GM18868 (cell line): Measurements from ENCODE around the gene TMPRSS13.

Experiments
- ATAC-seq: cut with Tn5 transposase; IDR thresholded peaks from one replicate; pipeline ENCODE4 v1.9.1; 2021; ENCODE audit warnings: mild to moderate bottlenecking, moderate library complexity; ENCODE audit not compliant: unreplicated experiment

TMPRSS13 gene

DNA sequence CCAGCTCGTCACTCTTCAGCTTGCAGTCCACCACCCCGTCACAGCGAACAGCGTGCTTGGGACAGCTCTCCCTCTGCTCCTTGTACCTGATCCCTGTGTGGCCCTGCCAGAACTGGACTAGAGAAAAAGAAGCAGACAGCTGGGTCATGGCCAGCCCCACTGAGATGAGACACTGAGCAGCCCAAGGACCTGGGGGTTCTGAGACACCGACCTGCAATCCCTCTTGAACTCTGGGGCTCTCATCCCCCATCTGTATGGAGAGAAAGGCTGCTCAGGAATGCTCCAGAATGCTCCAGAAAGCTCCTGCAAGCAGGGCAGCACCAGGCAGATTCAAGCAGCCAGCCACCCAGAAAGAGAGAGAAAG lies 14.8 kb downstream of the TMPRSS13 start:
- no peak for ATAC-seq

DNA sequence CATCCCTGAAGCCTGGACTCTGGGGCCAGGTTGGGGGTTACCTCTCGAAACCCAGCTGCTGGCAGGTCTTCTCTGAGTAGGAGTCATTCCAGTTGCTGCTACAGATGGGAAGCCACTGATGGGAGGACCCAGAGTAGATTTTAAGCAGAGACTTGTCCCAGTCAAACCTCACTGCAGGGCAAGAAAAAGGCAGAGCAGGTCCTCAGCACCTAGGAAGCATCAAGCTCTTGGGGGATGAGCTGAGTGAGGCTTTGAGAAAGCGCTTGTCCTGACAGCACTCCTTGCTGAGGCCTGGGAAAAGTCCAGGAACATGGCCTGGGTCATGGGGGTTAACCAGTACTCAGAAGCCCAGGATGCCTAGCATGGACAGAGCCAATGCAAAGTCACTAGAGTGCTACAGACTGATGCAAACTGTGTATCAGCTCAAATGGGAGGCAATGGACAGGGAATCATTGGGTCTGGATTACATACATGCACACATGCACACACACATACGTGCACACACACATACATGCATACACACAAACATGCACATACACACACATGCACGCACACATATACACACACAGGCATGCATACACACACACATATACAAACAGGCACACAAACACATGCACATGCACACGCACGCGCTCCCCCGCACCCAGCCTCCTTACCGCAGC lies 15.3 kb downstream of the TMPRSS13 start:
- ATAC-seq, result no peak

DNA sequence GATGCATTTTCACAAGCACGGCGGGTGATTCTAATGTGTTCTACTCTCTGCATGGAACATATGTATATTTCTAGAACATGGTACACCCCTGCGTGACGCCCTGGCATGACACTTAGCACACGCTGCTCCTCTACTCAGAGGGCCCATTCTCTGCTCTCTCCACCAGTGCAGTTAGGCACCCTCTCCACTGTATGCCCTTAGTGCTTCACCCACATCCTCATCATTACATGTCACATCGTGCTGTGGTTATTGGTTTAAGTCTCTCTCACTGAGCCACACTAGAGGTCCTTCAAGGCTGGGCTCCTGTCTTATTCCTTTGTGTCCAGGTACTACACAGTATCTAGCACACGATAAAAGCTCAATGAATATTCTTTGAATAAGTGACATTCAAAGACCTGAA lies 16.7 kb downstream of the TMPRSS13 start:
- ATAC-seq, result no peak

DNA sequence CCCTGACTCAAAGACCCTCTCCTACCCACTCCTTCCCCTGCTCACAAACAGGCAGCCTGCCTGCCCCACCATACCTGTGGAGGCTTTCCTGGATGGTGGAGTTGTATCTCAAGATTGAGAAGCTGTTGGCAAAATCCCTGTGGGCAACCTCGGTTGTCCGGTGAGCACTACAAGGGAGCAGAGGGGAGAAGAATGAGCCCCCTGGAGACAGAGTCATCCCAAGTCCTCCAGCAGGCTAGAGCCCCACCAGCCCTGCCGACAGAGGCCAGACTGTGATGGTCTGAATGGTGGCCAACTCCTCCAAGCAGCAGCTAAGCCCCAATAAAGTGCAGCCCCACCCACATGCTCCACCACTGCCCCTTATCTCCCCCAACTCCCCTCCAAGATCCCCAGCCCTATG lies 17.5 kb downstream of the TMPRSS13 start:
- no peak for ATAC-seq

DNA sequence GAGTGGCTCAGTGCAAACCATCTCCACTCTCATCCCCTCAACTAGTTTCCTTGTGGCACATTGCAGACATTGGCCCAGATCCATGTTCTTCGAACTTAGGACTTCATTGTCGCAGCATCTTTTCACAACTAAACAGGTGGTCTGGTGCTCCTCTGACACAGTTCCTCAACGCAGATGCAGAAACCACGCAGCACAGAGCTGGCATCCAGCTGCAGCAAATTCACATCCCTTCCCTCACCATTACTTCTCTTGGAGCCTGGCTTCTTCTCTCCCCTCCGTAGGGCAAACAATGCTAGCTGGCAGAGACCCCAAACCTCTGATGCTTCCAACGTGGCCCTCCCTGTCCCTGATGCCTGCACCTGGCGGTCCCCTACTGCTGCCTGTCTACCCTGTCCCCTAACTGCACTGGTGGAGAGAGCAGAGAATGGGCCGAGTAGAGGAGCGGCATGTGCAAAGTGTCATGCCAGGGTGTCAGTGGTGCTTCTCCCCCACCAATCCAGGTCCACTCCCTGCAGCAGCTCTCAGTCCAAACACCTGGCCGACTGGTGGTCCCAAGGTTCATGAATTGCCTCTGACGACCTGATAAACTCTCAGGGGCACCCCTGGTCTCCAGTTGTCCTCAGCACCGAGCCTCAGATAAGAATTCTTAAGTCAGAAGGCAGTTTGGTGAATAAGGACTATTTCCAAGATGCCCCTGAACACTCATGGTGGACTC lies 18.1 kb downstream of the TMPRSS13 start:
- no peak for ATAC-seq

DNA sequence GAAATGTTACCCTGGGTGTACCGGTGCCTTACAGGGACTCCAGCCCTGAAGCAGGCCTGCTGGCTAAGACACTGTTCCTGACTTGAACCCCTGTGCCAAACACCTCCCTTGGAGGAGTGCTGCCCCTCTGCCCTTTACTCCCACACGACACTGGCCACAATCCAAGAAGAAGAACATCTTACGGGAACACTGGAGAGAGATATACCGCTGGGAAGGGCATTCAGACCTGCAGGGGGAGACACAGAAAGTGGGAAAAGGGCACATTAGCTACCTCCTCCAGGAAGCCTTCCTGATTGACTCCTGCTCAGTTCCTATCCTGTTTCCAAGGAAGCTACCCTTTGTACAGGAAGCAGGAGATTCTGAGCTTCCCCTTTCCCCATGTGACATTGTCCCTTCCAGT lies 18.7 kb downstream of the TMPRSS13 start:
- no peak for ATAC-seq

DNA sequence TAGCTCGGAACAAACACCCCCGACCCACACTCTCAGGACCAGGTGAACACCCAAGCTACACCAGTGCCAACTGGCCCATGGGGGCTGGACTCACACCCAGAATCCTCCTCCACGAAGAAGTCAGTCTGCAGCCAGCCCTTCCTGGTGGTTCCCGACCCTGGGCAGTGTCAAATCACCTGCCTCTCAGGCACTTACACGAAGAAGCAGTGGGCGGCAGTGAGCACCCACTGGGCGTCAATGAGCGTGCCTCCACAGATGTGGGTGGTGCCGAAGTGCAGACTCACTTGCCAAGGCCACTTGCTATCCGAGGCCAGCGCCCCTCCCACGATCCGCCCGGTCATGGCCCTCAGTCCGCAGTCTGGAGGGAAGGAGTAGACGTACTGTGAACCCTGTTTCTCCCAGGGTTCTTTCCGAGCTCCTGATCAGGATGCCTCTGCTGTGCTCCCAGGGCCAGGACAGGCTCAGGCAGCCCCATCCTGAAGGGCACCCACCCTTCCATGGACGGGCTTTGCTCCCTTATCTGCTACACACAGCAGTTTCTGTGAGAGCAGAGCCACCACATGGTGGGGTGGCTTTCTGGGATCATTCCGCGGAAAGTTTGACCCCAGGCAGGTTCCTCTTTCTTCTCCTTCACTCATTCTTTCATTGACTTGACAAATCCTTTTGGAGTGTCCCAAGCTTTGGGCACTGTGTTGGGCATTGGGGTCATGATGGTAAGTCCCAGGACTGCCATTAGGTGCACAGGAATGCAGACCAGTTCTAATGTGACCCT lies 19.4 kb downstream of the TMPRSS13 start:
- ATAC-seq, result no peak

DNA sequence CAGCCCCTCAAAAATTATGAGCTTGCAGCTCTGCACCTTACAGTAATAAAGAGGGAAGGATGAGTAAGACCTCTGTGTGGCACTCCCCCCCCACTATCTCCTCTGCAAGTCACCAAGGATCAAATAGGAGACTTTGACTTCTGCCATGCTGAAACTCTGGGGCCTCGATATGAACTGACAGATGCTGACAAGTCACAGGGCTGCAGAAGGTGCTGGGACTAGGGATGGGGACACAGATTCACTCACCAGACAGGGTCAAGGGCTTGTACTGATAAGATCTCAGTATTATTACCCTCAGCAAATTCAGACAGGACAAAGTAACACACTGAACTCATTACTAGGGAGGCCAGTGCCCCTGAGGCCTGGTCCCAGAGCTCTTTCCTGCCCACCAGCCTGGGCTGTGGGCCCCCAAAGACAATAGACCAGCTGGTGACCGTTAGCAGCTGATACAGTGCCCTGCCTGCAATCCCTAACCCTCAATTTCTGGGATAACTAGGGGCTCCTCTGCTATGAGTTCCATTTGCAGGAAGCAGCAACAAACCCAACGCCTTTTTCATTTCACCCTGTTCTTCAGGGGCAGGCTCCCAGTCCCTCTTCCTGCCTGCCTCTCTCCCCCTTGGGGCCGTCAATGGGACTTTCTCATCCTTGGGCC lies 20.1 kb downstream of the TMPRSS13 start:
- ATAC-seq, result no peak

DNA sequence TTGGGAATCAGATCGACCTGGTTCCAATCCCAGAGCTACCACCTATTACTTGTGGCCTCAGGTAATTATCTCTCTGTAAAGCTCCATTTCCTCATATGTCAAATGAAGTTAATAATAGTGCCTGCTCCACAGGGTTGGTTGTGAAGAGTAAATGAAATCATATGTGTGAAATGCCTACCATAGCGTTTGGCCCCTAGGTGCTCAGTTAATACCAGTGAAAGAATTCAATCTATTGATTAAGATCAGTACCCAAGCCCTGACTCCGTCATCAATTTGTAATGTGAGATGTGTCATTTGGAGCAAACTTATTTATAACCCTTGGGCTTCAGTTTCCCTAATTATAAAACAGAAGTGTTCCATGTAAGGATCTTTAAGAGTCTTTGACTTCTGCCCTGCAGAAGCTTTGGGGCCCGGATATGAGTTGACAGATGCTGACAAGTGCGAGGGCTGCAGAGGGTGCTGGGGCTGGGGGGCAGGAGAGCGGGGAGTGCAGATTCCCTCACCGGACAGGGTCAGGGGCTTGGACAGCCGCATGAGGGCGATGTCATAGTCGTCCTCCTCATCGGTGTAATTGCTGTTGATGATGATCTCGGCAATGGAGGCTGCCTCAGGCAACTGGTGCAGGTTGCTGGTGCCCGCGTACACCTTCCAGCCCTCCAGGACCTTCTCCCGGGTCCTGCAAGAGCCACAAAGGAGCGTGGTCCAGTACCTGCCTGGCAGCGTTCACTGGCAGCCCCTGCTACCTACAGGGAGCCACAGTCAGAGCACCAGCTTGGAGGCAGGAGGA lies 20.9 kb downstream of the TMPRSS13 start:
- no peak for ATAC-seq

DNA sequence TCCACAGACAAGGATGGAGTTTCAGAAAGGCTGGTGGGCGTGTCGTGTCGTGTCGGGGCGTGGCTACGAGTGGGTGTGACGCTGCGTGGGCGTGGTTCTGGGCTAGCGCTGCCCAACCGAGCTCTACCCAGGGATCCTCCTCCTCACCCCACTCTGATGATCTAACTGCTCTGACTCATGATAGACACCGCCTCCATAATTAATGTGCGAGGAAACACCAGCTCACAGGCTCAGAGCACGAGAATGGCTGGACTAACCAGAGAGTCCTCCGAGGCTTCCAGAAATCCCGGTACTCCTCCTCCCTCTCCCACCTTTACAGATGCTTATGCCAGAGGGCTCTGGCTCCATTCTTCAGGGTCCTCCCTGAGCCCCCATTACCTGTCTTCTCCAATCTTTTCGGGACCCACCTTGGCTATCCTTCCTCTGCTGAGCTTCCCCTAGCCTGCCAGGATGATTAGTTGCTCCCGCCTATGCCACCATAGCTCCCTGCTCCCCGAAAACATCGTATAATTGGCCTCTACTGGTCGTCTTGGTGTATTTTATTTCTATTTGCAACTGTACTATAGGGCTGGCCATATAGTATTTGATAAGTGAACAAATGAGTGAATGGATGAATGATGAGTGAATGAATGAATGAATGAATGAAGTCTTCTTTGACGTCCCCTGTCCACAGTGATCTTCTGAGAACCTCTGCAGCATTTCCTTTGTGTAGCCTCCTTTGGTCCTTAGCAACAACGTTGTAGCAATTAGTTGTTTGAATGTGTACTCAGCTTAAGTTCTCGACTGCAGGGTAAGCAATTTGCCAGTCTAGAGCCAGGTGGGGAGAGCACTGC lies 21.7 kb downstream of the TMPRSS13 start:
- ATAC-seq, result peak; percentile 93

DNA sequence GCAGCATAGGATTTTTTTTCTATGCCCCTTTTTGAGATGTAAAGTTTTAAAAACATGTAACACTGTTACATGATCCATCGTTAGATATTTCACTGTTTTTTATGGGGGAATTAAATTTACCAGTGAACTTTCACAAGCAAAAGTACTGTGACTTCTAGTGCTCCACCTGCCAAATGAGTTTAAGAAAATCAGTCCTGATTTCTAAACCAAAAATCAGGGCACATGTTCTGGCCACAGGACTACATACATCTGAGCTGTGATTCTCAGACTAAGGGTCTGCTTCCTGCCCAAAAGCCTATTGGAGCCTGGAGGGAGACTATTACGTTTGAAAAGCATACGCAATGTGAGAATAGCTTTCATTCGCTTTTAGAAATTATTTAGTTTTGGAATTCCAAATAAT lies 22.5 kb downstream of the TMPRSS13 start:
- ATAC-seq, result no peak

DNA sequence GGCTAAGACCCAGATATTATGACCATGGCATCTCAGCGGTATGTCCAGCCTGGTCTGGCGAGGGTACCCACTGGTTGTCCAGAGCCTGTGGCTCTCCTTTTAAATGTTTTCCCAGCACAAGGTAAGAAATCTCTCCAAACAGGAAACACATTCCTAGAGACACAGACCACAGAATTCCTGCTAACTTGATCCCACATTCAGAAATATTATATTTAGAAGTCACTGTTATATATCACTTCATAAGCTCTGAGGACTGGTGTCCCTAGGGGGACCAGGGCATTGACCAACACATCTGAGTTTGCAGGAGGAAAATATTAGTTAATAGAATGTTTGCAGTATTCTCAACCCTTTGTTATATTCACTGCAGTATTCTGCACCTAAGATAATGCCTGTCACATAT lies 23.1 kb downstream of the TMPRSS13 start:
- ATAC-seq, result no peak

DNA sequence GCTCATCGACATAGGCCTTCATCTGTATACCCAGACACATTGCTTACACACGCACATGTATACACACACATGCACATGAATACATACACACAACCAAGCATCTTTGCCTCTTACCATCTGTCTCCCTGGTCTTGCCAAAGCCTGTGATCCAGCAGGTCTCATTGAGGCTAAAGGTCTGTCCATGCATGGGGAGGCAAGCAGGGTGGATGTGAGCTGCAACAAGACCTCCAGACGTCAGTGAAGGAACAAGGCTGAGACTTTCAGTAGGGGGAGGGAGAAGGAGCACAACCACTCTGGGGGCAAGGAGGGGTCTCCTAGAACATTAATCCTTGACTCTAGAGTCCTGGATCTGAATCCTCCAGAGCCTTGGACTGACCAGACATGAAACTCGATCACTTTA lies 23.7 kb downstream of the TMPRSS13 start:
- no peak for ATAC-seq

DNA sequence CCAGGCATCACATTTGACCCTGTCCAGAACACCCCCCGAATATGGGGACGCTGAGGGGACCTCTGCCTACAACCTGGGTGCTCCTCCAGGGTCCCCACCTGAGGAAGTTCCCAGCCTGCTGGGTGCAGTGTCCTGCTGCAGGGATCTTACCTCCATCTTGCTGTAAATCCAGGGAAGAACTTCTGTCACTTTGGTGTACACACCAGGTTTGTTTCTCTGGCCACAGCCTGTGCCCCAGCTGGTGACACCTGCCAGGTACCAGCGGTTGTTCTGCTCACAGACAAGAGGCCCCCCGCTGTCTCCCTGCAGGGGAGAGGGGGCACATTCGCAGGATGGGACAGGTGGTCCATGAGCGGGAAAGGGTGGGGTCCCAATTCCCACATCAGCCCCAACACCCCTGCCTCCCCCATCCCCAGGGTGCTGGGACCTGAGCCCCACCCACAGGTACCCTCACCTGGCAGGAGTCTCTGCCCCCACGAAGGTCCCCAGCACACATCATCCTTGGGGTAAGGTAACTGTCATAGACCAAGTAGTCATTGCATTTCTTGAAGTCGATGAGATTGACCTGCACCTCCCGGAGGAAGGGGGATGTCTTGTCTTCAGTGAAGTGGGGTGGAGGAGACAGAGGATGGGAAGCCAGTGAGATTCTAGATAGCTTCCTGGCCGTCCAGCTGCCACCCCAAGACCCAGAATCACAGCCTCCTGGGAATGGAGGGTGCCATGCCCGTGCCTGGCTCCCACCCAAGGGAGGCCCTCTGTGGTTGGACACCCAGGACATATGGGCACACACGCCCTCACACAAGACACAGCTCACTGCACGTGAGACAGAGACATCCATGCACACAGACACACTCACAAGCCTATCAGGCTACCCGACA lies 25.5 kb downstream of the TMPRSS13 start:
- ATAC-seq, result no peak

DNA sequence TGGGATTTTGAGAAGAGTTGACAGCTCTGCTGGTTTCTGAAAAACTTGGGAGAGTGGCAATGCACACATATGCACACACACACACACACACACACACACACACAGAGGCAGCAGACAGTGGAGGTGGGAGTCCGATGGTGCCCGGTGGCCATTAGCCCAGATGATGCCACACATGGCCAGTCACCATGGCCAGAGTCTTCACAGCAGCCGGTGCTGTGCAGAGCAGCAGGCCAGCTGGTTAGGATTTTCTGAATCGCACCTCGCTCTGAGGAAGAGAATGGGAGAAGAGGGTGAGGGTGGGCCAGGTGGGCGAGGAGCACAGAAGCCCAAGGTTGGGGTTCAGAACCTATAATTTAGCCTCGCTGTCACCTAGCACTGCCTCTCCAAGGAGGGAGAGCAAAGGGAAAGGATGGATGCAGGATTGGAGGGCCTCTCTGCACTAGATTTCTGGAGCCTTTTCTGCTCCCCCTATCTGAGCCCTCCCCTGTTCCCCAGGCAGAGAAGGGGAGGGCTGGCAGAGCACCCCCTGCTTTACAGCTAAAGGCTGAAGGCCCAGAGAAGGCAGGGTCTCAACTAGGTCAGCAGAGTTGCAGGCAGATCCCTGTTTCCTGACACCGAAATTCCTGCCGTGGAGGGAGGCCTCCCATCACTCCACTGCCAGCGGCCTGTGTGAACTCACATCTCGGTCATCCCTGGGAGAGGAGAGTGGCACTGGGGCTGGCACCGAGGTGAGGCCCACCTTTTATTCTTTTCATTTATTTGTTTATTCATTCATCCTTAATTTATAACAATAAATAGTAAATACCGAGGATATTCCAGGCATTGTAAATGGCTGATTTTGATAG lies 27.0 kb downstream of the TMPRSS13 start:
- ATAC-seq, result no peak

DNA sequence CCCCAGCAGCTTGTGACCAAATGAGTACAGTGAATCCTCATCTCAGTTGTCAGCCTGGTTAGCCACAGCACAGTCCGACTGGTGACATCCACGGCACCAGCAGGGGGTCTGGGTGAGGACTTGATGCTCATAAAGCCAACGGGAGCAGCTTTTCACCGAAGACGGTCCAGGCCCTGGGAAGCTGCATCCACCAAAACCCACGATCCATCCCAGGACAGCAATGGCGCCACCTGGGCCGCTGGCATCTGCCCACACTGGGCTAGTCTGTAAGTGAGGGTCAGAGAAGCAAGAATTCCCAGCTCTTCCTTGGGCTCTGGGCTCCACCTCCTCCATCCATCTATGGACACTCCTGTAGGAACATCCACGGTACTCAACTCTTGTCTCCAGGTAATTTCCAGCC lies 27.6 kb downstream of the TMPRSS13 start:
- ATAC-seq, result no peak

DNA sequence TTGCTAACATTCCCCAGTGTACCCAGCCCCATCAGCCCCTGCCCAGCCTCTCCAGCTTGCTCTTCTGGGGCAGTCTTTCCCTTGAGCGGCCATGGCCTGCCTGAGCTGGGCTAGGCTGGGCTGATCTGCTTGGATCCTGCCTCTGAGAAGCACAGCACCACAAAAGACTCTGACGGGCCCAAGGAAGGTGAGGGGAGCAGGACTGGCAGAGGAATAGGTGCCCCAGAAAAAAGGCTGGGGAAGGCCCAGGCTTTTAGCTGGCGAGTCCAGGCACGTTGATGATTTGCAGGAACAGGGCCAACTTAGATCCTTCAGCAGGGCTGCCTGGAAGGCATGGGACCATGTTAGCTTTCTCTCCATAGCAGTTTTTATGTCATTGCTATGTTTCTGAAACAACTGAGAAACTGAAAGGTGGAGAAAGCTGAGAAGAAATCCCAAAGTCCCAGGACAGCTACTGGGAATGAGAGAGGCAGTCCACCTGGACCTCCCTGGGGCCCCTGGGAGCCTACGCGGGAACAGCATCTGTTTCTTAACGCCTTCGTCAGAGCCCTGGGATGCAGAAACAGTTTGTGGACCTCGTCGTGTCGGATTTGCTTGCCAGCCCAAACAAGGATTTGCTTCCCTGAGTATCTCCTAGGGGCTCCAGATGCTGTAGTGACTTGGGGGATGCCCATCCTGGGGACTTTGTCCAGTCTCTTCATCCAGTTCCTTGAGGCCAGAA lies 28.3 kb downstream of the TMPRSS13 start:
- peak; percentile 18 for ATAC-seq
